Measurements from ENCODE around the gene AP3B2.

DNA sequence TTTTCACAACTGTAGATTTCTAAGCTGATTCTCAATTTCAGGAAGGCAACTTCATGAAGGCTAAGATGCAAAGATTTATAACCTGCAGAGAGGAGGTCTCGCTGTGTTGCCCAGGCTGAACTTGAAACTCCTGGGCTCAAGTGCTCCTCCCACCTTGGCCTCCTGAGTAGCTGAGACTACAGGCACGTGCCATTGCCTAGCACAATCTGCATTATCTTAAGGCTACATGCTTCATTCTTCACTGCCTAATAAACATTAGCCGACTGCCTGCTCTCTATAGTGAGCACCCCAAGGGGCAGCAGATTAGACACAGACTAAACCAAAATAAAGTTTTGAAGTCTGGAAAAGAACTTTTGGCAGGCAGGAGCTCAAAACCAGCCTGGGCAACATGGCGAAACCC, 79.6 kb downstream of the AP3B2 start:
- TF ChIP-seq CTCF (IDR thresholded peaks at IDR 0.05) (no peak), ZFX (IDR thresholded peaks at IDR 0.05; ENCODE audit: borderline replicate concordance) (no peak)

All from 22Rv1 (cell line).